ENCODE results near the gene KASH5. TPM values are rescaled to one million over a fixed set of nuclear protein-coding genes. Genes with fewer than 3 reads are reported as not detected.

Gene KASH5
- total and polyA plus RNA-seq, 2 of the 13 experiments (the other 11 are each of a cell fraction or from before 2014, with no cell fraction given): not detected

DNA sequence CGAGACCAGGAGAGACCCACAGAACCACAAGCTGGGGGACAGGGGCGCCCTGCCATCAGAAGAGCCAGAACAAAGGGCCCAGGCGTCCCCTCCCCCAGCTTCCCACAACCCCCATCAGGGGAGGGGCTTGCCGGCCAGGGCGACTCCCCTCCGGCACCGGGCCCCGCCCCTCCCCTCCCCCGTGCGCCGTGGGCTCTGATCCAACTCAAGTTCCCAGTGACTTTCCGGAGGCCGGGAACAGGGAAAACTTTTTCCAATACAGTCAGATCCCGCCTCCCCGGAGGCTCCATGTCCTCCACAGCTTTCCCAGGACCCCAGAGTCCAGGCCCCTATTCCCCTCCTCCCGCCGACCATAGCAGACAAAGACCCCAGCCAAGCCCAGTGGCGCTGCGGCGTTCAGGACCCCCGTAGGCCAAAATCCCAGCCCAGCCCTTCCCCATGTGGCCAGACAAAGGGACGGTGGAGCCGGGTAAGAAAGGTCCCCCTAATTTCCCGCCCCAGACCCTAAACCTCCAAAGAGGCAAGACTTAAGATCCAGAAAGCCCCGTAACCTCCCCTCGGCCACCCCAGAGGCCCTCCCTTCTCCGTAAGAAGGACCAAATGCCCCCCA is 26.5 kb upstream of the KASH5 start (continued):
- TF ChIP-seq THAP11 (CRISPR knock-in tag; IDR thresholded peaks at IDR 0.05) (0 out of 2 replicates have a peak, but pooled peaks have one; percentile 39), KLF6 (CRISPR knock-in tag; IDR thresholded peaks at IDR 0.05) (no peak), MAZ (IDR thresholded peaks at IDR 0.05; ENCODE audit: borderline replicate concordance, low read depth, low read length) (0 out of 2 replicates have a peak, but pooled peaks have one; percentile 42), MAZ (CRISPR knock-in tag; IDR thresholded peaks at IDR 0.05; ENCODE audit: low read depth) (no peak), ERF (CRISPR knock-in tag; IDR thresholded peaks at IDR 0.05) (no peak), YEATS4 (CRISPR knock-in tag; IDR thresholded peaks at IDR 0.05; ENCODE audit: borderline replicate concordance) (peak; percentile 25; the same call in 1 of the 2 replicates), ZNF790 (CRISPR knock-in tag; IDR thresholded peaks at IDR 0.05; ENCODE audit: borderline replicate concordance) (no peak), CREM (IDR thresholded peaks at IDR 0.05) (no peak), CREM (CRISPR knock-in tag; IDR thresholded peaks at IDR 0.05) (no peak), POLR2A (IDR thresholded peaks at IDR 0.05; ENCODE audit: insufficient read depth in 1 of 2, low read depth in 2 of 2, low read length in 2 of 2) (0 out of 4 replicates have a peak, but pooled peaks have one; percentile 20 to 24), ZKSCAN8 (CRISPR knock-in tag; IDR thresholded peaks at IDR 0.05; ENCODE audit: borderline replicate concordance) (no peak; the same call in 1 of the 2 replicates), ZMAT3 (CRISPR knock-in tag; conservative IDR thresholded peaks at IDR 0.05) (0 out of 2 replicates have a peak, but pooled peaks have one; percentile 11), REL (CRISPR knock-in tag; conservative IDR thresholded peaks at IDR 0.05) (no peak), NCOA2 (CRISPR knock-in tag; IDR thresholded peaks at IDR 0.05) (no peak), ATRX (CRISPR knock-in tag; IDR thresholded peaks at IDR 0.05; ENCODE audit: borderline replicate concordance) (no peak), SRSF4 (IDR thresholded peaks at IDR 0.05; ENCODE audit: low read depth, low read length, poor library complexity, severe bottlenecking) (no peak), HNF4G (IDR thresholded peaks at IDR 0.05; ENCODE audit: borderline replicate concordance, low read depth, low read length) (no peak), HNF4G (CRISPR knock-in tag; IDR thresholded peaks at IDR 0.05; ENCODE audit: borderline replicate concordance, low read depth) (no peak), ZNF720 (CRISPR knock-in tag; IDR thresholded peaks at IDR 0.05) (no peak), MAFG (CRISPR knock-in tag; IDR thresholded peaks at IDR 0.05) (no peak), KAT2B (IDR thresholded peaks at IDR 0.05; ENCODE audit: borderline replicate concordance, low read depth, low read length) (no peak), RBFOX2 (IDR thresholded peaks at IDR 0.05; ENCODE audit: low read depth, low read length) (0 out of 2 replicates have a peak, but pooled peaks have one; percentile 14), SMAD3 (CRISPR knock-in tag; IDR thresholded peaks at IDR 0.05) (no peak), ZNF432 (CRISPR knock-in tag; IDR thresholded peaks at IDR 0.05; ENCODE audit: borderline replicate concordance) (no peak)
- TF ChIP-seq, protein P1, sequence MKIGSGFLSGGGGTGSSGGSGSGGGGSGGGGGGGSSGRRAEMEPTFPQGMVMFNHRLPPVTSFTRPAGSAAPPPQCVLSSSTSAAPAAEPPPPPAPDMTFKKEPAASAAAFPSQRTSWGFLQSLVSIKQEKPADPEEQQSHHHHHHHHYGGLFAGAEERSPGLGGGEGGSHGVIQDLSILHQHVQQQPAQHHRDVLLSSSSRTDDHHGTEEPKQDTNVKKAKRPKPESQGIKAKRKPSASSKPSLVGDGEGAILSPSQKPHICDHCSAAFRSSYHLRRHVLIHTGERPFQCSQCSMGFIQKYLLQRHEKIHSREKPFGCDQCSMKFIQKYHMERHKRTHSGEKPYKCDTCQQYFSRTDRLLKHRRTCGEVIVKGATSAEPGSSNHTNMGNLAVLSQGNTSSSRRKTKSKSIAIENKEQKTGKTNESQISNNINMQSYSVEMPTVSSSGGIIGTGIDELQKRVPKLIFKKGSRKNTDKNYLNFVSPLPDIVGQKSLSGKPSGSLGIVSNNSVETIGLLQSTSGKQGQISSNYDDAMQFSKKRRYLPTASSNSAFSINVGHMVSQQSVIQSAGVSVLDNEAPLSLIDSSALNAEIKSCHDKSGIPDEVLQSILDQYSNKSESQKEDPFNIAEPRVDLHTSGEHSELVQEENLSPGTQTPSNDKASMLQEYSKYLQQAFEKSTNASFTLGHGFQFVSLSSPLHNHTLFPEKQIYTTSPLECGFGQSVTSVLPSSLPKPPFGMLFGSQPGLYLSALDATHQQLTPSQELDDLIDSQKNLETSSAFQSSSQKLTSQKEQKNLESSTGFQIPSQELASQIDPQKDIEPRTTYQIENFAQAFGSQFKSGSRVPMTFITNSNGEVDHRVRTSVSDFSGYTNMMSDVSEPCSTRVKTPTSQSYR (CRISPR knock-in tag; IDR thresholded peaks at IDR 0.05; ENCODE audit: borderline replicate concordance): peak; percentile 91
- TF ChIP-seq, protein P2, sequence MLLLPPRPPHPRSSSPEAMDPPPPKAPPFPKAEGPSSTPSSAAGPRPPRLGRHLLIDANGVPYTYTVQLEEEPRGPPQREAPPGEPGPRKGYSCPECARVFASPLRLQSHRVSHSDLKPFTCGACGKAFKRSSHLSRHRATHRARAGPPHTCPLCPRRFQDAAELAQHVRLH (CRISPR knock-in tag; IDR thresholded peaks at IDR 0.05; ENCODE audit: borderline replicate concordance, low read depth): no peak
- TF ChIP-seq, protein P3, sequence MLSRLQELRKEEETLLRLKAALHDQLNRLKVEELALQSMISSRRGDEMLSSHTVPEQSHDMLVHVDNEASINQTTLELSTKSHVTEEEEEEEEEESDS (CRISPR knock-in tag; IDR thresholded peaks at IDR 0.05; ENCODE audit: borderline replicate concordance): no peak
- TF ChIP-seq, protein P4, sequence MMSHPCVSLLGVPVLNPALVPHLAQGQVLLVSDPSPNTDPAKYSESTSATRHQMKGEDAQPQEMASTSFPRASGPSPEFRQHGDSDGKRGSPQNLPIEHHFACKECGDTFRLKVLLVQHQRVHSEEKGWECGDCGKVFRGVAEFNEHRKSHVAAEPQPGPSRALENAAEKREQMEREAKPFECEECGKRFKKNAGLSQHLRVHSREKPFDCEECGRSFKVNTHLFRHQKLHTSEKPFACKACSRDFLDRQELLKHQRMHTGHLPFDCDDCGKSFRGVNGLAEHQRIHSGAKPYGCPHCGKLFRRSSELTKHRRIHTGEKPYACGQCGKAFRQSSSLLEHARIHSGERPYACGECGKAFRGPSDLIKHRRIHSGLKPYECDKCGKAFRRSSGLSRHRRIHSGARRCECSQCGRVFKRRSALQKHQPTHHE (CRISPR knock-in tag; IDR thresholded peaks at IDR 0.05; ENCODE audit: borderline replicate concordance): no peak

Data from HepG2 (cell line).